ENCODE results near the gene ATG16L1.
A peak's percentile ranks its signal among the peaks of the same experiment; 100 is the strongest.
"Not testable (repeated sequence)": the region's sequence is repeated elsewhere in the genome, so short reads cannot be mapped to it uniquely, and the experiment has no call there.

The ATG16L1 gene

GRCh38 chr2:233329489-233330135 lies 78.1 kb downstream of the ATG16L1 start:
- no peak for DNase-seq (ENCODE audit: low read depth in 1 of 2, low spot score in 1 of 2)

DNA sequence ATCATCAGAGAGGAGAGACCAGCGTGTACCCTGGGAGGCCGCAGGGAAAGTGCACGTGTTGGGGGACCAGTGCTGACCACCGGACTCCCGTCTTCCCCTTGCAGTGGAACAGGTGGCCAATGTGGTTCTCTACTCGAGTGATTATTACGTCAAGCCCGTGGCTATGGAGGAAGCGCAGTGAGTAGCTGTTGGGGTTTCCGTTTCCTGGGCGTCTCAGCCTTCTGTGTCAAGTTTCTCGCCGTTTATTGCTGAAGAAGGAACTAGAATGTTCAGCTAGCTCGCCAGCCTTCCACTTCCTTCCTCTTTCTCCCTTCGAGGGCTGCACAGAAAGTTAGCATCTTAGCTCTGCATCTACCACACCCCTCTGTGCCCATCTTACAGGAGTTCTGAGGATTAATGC lies 80.1 kb downstream of the ATG16L1 start:
- DNase-seq (ENCODE audit: low read depth in 1 of 2, low spot score in 1 of 2), result peak; percentile 41 to 52

DNA sequence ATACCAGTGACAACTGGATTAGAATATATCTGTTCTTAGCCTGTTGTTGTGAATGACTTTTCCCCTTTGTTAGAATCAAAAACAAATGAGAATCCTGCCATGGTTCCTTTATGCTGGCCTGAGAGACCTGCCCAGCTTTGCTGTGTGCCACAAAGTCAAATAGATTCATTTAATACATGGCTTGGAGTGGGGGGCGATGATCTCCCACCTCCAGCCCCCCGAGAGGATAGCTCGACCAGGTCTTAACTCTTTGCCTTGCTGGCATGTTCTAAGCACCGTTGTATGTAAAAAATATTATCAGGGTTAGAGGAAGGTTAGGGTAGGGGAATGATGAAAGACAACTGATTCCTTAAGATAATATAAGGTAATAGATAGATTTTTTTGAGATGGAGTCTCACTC lies 80.7 kb downstream of the ATG16L1 start:
- DNase-seq (ENCODE audit: low read depth in 1 of 2, low spot score in 1 of 2), result no peak

DNA sequence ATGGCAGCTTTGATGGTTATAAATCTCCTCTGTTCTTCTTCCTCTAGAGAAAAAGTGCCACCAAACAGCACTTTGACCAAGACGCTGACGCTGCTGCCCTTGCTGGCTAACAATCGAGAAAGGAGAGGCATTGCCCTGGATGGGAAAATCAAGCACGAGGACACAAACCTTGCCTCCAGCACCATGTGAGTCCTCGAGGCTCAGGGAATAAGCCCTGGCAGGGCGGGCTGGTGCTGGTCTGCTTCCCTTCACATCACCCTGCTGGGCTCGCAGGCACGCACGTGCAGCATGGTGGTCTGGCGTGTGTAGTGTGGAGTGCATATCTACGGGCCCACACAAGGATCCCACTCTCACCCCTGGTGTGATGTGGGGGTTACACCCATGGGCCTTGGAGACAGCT lies 83.4 kb downstream of the ATG16L1 start:
- no peak for DNase-seq (ENCODE audit: low read depth in 1 of 2, low spot score in 1 of 2)

GRCh38 chr2:233336091-233336490 lies 84.6 kb downstream of the ATG16L1 start:
- DNase-seq (ENCODE audit: low read depth in 1 of 2, low spot score in 1 of 2), result not testable (repeated sequence)

DNA sequence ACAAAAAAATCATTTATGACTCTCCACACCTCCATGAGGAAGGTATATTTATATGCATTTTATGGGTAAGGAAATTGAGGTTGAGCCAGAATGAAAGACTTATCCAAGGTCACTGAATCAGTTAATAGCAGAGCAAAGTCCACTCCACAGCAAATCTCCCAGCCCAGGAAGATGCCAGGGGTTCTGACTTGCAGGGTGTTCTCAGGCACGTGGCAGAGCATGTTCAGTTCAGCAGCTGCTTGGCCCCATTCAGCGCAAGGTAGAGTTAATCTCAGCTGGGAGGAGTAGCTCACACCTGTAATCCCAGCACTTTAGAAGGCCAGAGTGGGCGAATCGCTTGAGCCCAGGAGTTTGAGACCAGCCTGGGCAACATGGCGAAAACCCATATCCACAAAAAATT lies 85.1 kb downstream of the ATG16L1 start:
- no peak for DNase-seq (ENCODE audit: low read depth in 1 of 2, low spot score in 1 of 2)

DNA sequence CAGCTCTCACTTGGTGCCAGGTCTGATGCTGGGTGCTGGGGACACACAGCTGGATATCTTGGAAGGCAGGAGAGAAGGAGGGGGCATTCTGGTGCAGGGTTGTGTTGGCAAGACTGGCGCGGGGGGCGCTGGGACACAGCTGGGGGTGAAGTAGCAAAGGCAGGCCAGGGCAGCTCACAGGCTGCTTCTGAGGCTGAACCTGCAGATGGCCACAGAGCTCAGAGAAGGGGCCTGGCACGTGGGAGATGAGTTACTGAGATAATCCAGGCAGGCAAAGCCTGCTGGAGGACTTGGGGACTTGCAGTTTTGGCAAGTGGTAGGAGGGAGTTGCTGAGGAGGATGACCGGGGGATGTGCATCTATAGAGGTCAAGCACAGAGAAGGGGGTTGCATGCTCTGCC lies 86.6 kb downstream of the ATG16L1 start:
- no peak for DNase-seq (ENCODE audit: low read depth in 1 of 2, low spot score in 1 of 2)

- no peak for DNase-seq (ENCODE audit: low read depth in 1 of 2, low spot score in 1 of 2)
These were observed 87.4 kb downstream of the ATG16L1 start for GRCh38 chr2:233338812-233339368.

- no peak for DNase-seq (ENCODE audit: low read depth in 1 of 2, low spot score in 1 of 2)
These were observed 88.0 kb downstream of the ATG16L1 start for GRCh38 chr2:233339427-233339826.

GRCh38 chr2:233341296-233341695 lies 89.8 kb downstream of the ATG16L1 start:
- DNase-seq (ENCODE audit: low read depth in 1 of 2, low spot score in 1 of 2), result no peak

GRCh38 chr2:233342301-233342700 lies 90.8 kb downstream of the ATG16L1 start:
- DNase-seq (ENCODE audit: low read depth in 1 of 2, low spot score in 1 of 2), result no peak

- DNase-seq (ENCODE audit: low read depth in 1 of 2, low spot score in 1 of 2), result no peak
These were observed 91.8 kb downstream of the ATG16L1 start for GRCh38 chr2:233343171-233343705.

All from activated T-helper 1 cell treated with anti-CD3 and anti-CD28 coated beads, Interleukin-2, amount 50 U/mL, for 16 hours (primary cell).